Hepatocyte (in vitro differentiated cells): ENCODE measurements around the gene ADAP2.
"Not testable (repeated sequence)": the region's sequence is repeated elsewhere in the genome, so short reads cannot be mapped to it uniquely, and the experiment has no call there.

Source experiments
- CTCF ChIP-seq: fragments of 200-600 bp; sonication (generic); IDR thresholded peaks from 2 replicates; pipeline ENCODE4 v1.5.1; 2016; ENCODE audit warnings: antibody characterized with exemption, mild to moderate bottlenecking; ENCODE audit not compliant: poor library complexity
- EZH2 ChIP-seq: fragments of 200-600 bp; sonication (generic); IDR thresholded peaks from 2 replicates; pipeline ENCODE4 v1.6.1; 2016; ENCODE audit warnings: antibody characterized with exemption, mild to moderate bottlenecking, borderline replicate concordance
- EZH2phosphoT487 ChIP-seq: fragments of 200-600 bp; sonication (generic); IDR thresholded peaks from one replicate; pipeline ENCODE4 v1.6.1; 2018; ENCODE audit warnings: antibody characterized with exemption, mild to moderate bottlenecking, low read depth, moderate library complexity; ENCODE audit not compliant: unreplicated experiment, severe bottlenecking

- TF ChIP-seq CTCF, EZH2phosphoT487, EZH2: not testable (repeated sequence)
These were observed 46.2 kb downstream of the ADAP2 start for GRCh38 chr17:30967911-30968310.
